Type B pancreatic cell (in vitro differentiated cells): ENCODE data around the gene ARPP19. TPM values are rescaled to one million over a fixed set of nuclear protein-coding genes. Genes with fewer than 3 reads are reported as not detected.

Source experiments
- DNase-seq: peaks from one replicate; pipeline ENCODE4 v3.0.0; 2021; ENCODE audit warnings: mixed read lengths; ENCODE audit not compliant: unreplicated experiment; ENCODE audit errors: extremely low spot score
- H3K27ac Mint-ChIP-seq: 2 replicates; pipeline ENCODE4 v1.8.0; 2021; ENCODE audit warnings: mild to moderate bottlenecking, mixed read lengths
- H3K27me3 Mint-ChIP-seq: 2 replicates; pipeline ENCODE4 v1.8.0; 2021; ENCODE audit warnings: mixed read lengths
- H3K36me3 Mint-ChIP-seq: 2 replicates; pipeline ENCODE4 v1.8.0; 2021; ENCODE audit warnings: mixed read lengths
- H3K4me1 Mint-ChIP-seq: one replicate; pipeline ENCODE4 v1.8.0; 2021; ENCODE audit warnings: mixed read lengths; ENCODE audit not compliant: unreplicated experiment
- H3K4me3 Mint-ChIP-seq: 2 replicates; pipeline ENCODE4 v1.8.0; 2021; ENCODE audit warnings: mild to moderate bottlenecking, mixed read lengths
- H3K9me3 Mint-ChIP-seq: 2 replicates; pipeline ENCODE4 v1.8.0; 2021; ENCODE audit warnings: mixed read lengths
- total RNA-seq: library from RNA; stranded (reverse); gene quantifications from 2 replicates; pipeline ENCODE4 v1.2.1, GENCODE V29; 2021; ENCODE audit warnings: low replicate concordance
- TF ChIP-seq, protein P1 (sequence below): fragments of 200-600 bp; sonication (generic); conservative IDR thresholded peaks from 2 replicates; pipeline ENCODE4 v1.5.0; 2021; ENCODE audit warnings: antibody characterized with exemption, mild to moderate bottlenecking

ARPP19 gene
- total RNA-seq, 1 donor from 2014 or later: 160 TPM

DNA sequence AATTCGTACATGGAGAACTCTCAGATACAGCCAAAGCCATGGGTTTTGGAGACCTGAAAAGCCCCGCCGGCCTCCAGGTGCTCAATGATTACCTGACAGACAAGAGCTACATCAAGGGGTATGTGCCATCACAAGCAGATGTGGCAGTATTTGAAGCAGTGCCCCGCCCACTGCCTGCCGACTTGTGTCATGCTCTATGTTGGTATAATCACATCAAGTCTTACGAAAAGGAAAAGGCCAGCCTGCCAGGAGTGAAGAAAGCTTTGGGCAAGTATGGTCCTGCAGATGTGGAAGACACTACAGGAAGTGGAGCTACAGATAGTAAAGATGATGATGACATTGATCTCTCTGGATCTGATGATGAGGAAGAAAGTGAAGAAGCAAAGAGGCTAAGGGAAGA lies 63.7 kb downstream of the ARPP19 start:
- H3K4me3 Mint-ChIP-seq: no peak overlapping the region
- DNase-seq: no peak
- no peaks in the 10 kb centered on the region for H3K9me3 Mint-ChIP-seq
- no peaks in the 10 kb centered on the region for H3K36me3 Mint-ChIP-seq
- H3K27me3 Mint-ChIP-seq: no peaks in the 10 kb centered on the region
- no peaks in the 10 kb centered on the region for H3K4me1 Mint-ChIP-seq
- H3K27ac Mint-ChIP-seq: no peak overlapping the region
- TF ChIP-seq, protein P1, sequence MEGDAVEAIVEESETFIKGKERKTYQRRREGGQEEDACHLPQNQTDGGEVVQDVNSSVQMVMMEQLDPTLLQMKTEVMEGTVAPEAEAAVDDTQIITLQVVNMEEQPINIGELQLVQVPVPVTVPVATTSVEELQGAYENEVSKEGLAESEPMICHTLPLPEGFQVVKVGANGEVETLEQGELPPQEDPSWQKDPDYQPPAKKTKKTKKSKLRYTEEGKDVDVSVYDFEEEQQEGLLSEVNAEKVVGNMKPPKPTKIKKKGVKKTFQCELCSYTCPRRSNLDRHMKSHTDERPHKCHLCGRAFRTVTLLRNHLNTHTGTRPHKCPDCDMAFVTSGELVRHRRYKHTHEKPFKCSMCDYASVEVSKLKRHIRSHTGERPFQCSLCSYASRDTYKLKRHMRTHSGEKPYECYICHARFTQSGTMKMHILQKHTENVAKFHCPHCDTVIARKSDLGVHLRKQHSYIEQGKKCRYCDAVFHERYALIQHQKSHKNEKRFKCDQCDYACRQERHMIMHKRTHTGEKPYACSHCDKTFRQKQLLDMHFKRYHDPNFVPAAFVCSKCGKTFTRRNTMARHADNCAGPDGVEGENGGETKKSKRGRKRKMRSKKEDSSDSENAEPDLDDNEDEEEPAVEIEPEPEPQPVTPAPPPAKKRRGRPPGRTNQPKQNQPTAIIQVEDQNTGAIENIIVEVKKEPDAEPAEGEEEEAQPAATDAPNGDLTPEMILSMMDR: no peak

DNA sequence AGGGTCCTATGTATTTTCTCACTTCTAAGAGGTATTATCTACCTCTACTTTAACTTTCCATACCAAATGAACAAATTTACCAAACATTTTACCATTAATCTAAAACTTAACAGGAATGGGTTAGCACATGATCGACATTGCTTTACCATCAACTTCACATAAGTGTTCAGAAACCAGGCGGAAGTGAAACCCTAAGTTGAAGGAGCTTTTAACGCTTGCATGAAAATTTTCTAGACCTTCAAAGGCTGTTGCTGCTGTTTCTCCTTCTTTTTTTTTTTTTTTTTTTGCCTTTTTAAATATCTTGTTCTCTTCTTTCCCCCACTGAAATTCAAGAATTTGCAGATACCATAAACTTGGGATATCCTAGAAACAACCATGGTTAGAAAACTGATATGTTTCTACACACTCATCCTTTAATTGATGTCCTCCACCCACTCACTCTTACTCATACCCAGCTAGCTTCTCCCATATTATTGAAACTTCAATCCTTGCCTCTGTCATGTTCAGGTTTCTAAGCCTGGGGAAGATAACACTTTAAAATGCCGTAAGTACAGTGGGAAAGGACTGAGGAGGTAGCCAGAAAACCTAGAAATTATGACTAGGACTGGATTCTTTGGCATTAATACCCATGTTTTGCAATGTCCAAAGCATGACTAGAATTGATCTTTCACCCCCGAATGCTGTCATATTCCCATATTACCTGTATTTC lies 64.9 kb downstream of the ARPP19 start:
- Mint-ChIP-seq H3K27me3 (no peaks in the 10 kb centered on the region), H3K4me1 (no peaks in the 10 kb centered on the region), H3K9me3 (no peaks in the 10 kb centered on the region), H3K4me3 (no peak overlapping the region), H3K27ac (no peak overlapping the region), H3K36me3 (no peaks in the 10 kb centered on the region)
- TF ChIP-seq, protein P1: no peak
- no peak for DNase-seq

DNA sequence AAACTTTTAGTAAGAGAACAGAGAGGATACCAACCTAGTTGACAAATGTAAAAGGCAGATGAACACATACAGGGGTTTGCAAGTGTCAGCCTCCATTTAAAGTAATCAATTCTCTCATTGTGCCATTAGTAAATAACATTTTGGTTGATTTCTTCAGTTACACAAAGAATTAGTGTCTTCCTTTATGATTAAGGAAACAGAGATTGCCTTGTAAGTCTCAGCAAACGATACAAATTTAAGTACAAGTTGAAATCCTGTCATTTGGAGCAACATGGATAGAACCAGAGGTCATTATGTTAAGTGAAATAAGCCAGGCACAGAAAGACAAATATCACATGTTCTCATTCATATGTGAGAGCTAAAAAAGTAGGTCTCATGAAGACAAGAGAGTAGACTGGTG lies 66.2 kb downstream of the ARPP19 start:
- no peak overlapping the region for H3K4me3 Mint-ChIP-seq
- H3K9me3 Mint-ChIP-seq: no peaks in the 10 kb centered on the region
- H3K36me3 Mint-ChIP-seq: no peaks in the 10 kb centered on the region
- no peak for DNase-seq
- no peaks in the 10 kb centered on the region for H3K27me3 Mint-ChIP-seq
- TF ChIP-seq, protein P1: no peak
- no peaks in the 10 kb centered on the region for H3K4me1 Mint-ChIP-seq
- H3K27ac Mint-ChIP-seq: no peak overlapping the region

DNA sequence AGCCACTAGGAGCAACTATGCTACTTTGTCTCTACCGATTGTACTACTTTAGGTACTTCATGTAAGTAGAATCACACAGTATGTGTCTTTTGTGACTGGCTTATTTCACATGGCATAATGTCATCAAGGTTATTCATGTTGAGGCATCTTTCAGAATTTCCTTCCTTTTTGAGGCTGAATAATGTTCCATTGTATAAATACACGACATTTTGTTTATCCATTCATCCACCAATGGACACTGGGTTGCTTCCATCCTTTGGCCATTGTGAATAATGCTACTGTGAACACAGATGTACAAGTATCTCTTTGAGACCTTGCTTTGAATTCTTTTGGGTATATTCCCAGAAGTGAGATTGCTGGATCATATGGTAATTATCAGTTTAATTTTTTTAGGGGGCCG lies 69.3 kb downstream of the ARPP19 start:
- Mint-ChIP-seq H3K4me3 (no peak overlapping the region), H3K4me1 (no peaks in the 10 kb centered on the region), H3K36me3 (no peaks in the 10 kb centered on the region), H3K27me3 (no peaks in the 10 kb centered on the region), H3K9me3 (no peaks in the 10 kb centered on the region), H3K27ac (no peak overlapping the region)
- DNase-seq: no peak
- TF ChIP-seq, protein P1: no peak

DNA sequence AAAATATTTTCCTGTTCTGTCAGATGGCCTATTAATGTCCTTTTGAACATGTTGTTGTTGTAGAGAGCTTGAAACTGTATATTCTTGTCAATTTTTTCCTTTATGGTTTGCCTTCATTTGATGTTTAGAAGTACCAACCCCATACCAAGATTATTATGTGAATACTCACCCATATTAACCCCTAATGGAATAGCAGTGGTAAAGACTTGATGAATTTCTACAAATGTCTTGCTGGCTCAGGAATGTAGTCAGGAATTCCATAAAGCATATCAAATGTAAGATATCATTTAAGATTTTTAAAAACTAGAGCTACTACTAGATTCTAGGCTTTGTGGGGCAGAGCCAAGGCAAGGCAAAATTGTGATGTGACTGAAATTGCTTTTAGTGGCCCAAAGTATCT lies 70.1 kb downstream of the ARPP19 start:
- no peak overlapping the region for H3K27ac Mint-ChIP-seq
- no peaks in the 10 kb centered on the region for H3K9me3 Mint-ChIP-seq
- no peak overlapping the region for H3K4me3 Mint-ChIP-seq
- TF ChIP-seq, protein P1: no peak
- H3K36me3 Mint-ChIP-seq: no peaks in the 10 kb centered on the region
- H3K27me3 Mint-ChIP-seq: no peaks in the 10 kb centered on the region
- H3K4me1 Mint-ChIP-seq: no peaks in the 10 kb centered on the region
- no peak for DNase-seq

Other genes starting within 250 kb of the ARPP19 start
- gene MYO5A, start 40.1 kb downstream of the ARPP19 start, total RNA-seq: 20.9 and 21.2 TPM in 2 replicates
- gene ATOSA, start 110.4 kb upstream of the ARPP19 start, total RNA-seq: 35.4 and 37.7 TPM in 2 replicates
- 11.0 and 11.1 TPM in 2 replicates for gene ONECUT1, start 221.3 kb upstream of the ARPP19 start, total RNA-seq